OCI-LY3 (cell line): ENCODE data around the gene ANO4.

Experiments
- H2AFZ ChIP-seq: fragments of 200-600, 300-600 bp; shearing (Covaris generic); 2 replicates; pipeline ENCODE4 v1.6.0; 2014; ENCODE audit warnings: antibody characterized with exemption, low read depth, low read length
- H3K27ac ChIP-seq: fragments of 200-600, 300-600 bp; sonication (generic); 2 replicates; pipeline ENCODE4 v1.5.1; 2014; ENCODE audit warnings: mild to moderate bottlenecking, low read length, moderate library complexity, mixed read lengths
- H3K27me3 ChIP-seq: fragments of 200-600, 300-600 bp; sonication (generic); 2 replicates; pipeline ENCODE4 v1.6.1; 2014; ENCODE audit warnings: low read depth, low read length, mixed read lengths
- H3K36me3 ChIP-seq: fragments of 200-600, 300-600 bp; sonication (generic); replicated peaks from 2 replicates; pipeline ENCODE3; 2014; ENCODE audit warnings: low read depth, low read length, mixed read lengths
- H3K4me1 ChIP-seq: fragments of 300-600, 200-600 bp; sonication (generic); 2 replicates; pipeline ENCODE4 v1.6.1; 2014; ENCODE audit warnings: low read length, mixed read lengths
- H3K4me2 ChIP-seq: fragments of 200-600, 300-600 bp; sonication (generic); 2 replicates; pipeline ENCODE4 v1.6.1; 2014; ENCODE audit warnings: low read length, mixed read lengths
- H3K4me3 ChIP-seq: fragments of 300-600, 200-600 bp; sonication (generic); 2 replicates; pipeline ENCODE4 v1.5.1; 2014; ENCODE audit warnings: antibody characterized with exemption, mild to moderate bottlenecking, low read length, moderate library complexity
- H3K79me2 ChIP-seq: fragments of 300-600, 200-600 bp; shearing (Covaris generic); 2 replicates; pipeline ENCODE4 v1.6.1; 2014; ENCODE audit warnings: mild to moderate bottlenecking, low read length, mixed read lengths
- H3K9ac ChIP-seq: fragments of 300-600, 200-600 bp; shearing (Covaris generic); 2 replicates; pipeline ENCODE4 v1.6.0; 2014; ENCODE audit warnings: mild to moderate bottlenecking, low read length, moderate library complexity
- H3K9me3 ChIP-seq: fragments of 200-600, 300-600 bp; shearing (Covaris generic); 2 replicates; pipeline ENCODE4 v1.6.1; 2014; ENCODE audit warnings: low read length, mixed read lengths; ENCODE audit not compliant: insufficient read depth
- H4K20me1 ChIP-seq: fragments of 200-600, 300-600 bp; sonication (generic); 2 replicates; pipeline ENCODE4 v1.6.1; 2016; ENCODE audit warnings: low read length, mixed read lengths; ENCODE audit not compliant: insufficient read depth
- CTCF ChIP-seq: fragments of 200-600, 300-600 bp; sonication (generic); IDR thresholded peaks from 2 replicates; pipeline ENCODE4 v1.5.1; 2014; ENCODE audit warnings: antibody characterized with exemption, low read length, low read depth
- EZH2phosphoT487 ChIP-seq: fragments of 200-600 bp; shearing (Covaris generic); IDR thresholded peaks from 2 replicates; pipeline ENCODE4 v1.6.1; 2018; ENCODE audit warnings: antibody characterized with exemption, mixed run types, low read depth

The ANO4 gene

GRCh38 chr12:100778967-100779590 lies 15.5 kb upstream of the ANO4 start:
- Histone ChIP-seq H3K4me2 (no peak overlapping the region), H3K36me3 (no peaks in the 10 kb centered on the region), H2AFZ (no peak overlapping the region), H3K9me3 (no peaks in the 10 kb centered on the region), H3K27ac (no peak overlapping the region), H3K9ac (no peak overlapping the region), H3K4me3 (no peak overlapping the region), H4K20me1 (no peaks in the 10 kb centered on the region), H3K79me2 (no peaks in the 10 kb centered on the region), H3K27me3 (0 out of 2 replicates have a peak, but pooled peaks cover 8% of the 10 kb centered on the region), H3K4me1 (peaks cover under 1% of the 10 kb centered on the region)
- TF ChIP-seq CTCF, result no peak
- no peak for TF ChIP-seq EZH2phosphoT487

- no peaks in the 10 kb centered on the region for H3K9me3 ChIP-seq
- no peak overlapping the region for H3K27ac ChIP-seq
- H3K4me1 ChIP-seq, result peaks cover 6% of the 10 kb centered on the region
- H3K4me2 ChIP-seq, result no peak overlapping the region
- no peaks in the 10 kb centered on the region for H4K20me1 ChIP-seq
- H2AFZ ChIP-seq, result no peak overlapping the region
- no peak overlapping the region for H3K9ac ChIP-seq
- TF ChIP-seq CTCF (no peak), EZH2phosphoT487 (no peak)
- H3K36me3 ChIP-seq, result no peaks in the 10 kb centered on the region
- no peak overlapping the region for H3K4me3 ChIP-seq
- no peaks in the 10 kb centered on the region for H3K79me2 ChIP-seq
- H3K27me3 ChIP-seq, result peaks cover 23% of the 10 kb centered on the region
Measured at GRCh38 chr12:100789146-100789545, 5.4 kb upstream of the ANO4 start.

GRCh38 chr12:100789975-100790374 lies 4.6 kb upstream of the ANO4 start:
- no peak overlapping the region for H3K4me3 ChIP-seq
- H3K4me1 ChIP-seq, result no peaks in the 10 kb centered on the region
- no peaks in the 10 kb centered on the region for H3K36me3 ChIP-seq
- no peaks in the 10 kb centered on the region for H3K79me2 ChIP-seq
- no peak overlapping the region for H3K27ac ChIP-seq
- no peak overlapping the region for H3K4me2 ChIP-seq
- H3K9ac ChIP-seq, result no peak overlapping the region
- H3K9me3 ChIP-seq, result no peaks in the 10 kb centered on the region
- H3K27me3 ChIP-seq, result peaks cover 31% of the 10 kb centered on the region
- H4K20me1 ChIP-seq, result no peaks in the 10 kb centered on the region
- no peak overlapping the region for H2AFZ ChIP-seq
- TF ChIP-seq CTCF (no peak), EZH2phosphoT487 (no peak)

GRCh38 chr12:100790552-100790951 lies 4.0 kb upstream of the ANO4 start:
- no peak overlapping the region for H3K27ac ChIP-seq

More at GRCh38 chr12:100790552-100790951, 4.0 kb upstream of the ANO4 start:
- Histone ChIP-seq H3K9ac (no peak overlapping the region), H3K27me3 (peaks cover 37% of the 10 kb centered on the region), H3K79me2 (no peaks in the 10 kb centered on the region), H3K4me2 (no peak overlapping the region), H2AFZ (no peak overlapping the region), H4K20me1 (no peaks in the 10 kb centered on the region), H3K36me3 (no peaks in the 10 kb centered on the region), H3K4me1 (no peaks in the 10 kb centered on the region), H3K9me3 (no peaks in the 10 kb centered on the region), H3K4me3 (no peak overlapping the region)
- TF ChIP-seq EZH2phosphoT487, result no peak
- TF ChIP-seq CTCF, result no peak
